ENCODE measurements around the gene AIG1.

Gene AIG1

DNA sequence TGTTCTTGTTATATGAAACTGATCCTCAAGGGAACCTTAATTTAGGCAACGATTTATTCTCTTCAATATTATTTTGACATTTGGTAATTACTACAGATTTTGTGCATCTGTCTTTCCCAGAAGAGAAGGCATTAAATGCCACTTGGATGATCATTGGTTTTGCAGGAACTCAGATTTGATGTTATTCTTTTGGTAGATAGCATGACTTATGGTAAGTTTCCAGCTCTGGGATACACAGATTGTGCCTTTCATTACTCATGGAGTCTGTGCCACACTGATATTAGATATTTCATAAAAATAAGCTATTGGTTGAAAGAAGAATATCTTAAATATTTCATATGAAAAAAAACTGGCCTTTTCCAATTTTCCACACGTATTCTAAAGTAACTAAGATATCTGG, 120.1 kb downstream of the AIG1 start:
- no peak for DNase-seq
- Mint-ChIP-seq H3K27me3 (ENCODE audit: low read depth, poor library complexity) (no peaks in the 10 kb centered on the region), H3K27ac (no peak overlapping the region), H3K36me3 (ENCODE audit: low read depth) (peaks cover 47% of the 10 kb centered on the region), H3K4me3 (no peak overlapping the region), H3K9me3 (peaks cover 13% of the 10 kb centered on the region), H3K4me1 (no peaks in the 10 kb centered on the region)
- TF ChIP-seq, protein P1, sequence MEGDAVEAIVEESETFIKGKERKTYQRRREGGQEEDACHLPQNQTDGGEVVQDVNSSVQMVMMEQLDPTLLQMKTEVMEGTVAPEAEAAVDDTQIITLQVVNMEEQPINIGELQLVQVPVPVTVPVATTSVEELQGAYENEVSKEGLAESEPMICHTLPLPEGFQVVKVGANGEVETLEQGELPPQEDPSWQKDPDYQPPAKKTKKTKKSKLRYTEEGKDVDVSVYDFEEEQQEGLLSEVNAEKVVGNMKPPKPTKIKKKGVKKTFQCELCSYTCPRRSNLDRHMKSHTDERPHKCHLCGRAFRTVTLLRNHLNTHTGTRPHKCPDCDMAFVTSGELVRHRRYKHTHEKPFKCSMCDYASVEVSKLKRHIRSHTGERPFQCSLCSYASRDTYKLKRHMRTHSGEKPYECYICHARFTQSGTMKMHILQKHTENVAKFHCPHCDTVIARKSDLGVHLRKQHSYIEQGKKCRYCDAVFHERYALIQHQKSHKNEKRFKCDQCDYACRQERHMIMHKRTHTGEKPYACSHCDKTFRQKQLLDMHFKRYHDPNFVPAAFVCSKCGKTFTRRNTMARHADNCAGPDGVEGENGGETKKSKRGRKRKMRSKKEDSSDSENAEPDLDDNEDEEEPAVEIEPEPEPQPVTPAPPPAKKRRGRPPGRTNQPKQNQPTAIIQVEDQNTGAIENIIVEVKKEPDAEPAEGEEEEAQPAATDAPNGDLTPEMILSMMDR (IDR thresholded peaks at IDR 0.05), result no peak

DNA sequence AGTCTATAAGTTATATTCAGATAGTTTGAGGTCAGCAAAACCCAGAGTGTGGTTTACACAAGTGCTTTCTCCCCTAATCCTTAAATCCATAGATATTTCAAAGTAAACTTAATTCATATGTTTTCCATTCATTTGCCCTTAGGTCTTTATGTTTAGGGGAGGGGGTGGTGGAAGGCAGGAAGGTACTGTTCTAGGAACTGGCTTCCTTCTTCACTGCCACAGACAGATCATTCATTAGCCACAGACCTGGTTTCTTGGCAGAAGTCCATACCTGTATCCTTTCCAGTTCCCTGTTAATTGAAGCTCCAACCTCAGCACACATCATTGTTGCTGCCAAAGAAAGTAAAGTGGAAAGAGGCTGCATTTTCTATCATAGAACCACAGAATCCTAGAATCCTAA, 123.0 kb downstream of the AIG1 start:
- Mint-ChIP-seq H3K9me3 (no peaks in the 10 kb centered on the region), H3K36me3 (ENCODE audit: low read depth) (peaks cover 35% of the 10 kb centered on the region), H3K4me1 (no peaks in the 10 kb centered on the region), H3K27ac (no peak overlapping the region), H3K27me3 (ENCODE audit: low read depth, poor library complexity) (no peaks in the 10 kb centered on the region), H3K4me3 (no peak overlapping the region)
- TF ChIP-seq, protein P1 (IDR thresholded peaks at IDR 0.05), result no peak
- no peak for DNase-seq

DNA sequence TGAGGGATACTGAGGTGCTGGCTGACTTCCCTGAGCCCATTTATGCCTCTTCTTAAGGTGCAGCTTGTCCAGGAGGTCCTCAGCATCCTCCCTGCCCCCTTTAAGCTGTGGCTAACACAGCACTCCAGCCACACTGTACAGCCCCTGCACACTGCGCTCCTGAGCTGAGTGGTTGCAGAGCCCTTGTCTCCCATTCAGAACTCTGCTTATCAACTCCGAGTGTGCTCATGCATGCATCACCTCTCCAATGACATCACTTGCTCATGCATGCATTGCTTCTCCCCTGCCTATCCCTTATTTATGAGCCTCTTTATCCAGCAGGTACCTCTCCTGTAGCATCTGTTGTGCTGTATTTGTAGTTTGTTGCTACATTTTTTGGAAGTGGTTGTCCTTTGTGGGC, 124.6 kb downstream of the AIG1 start:
- no peaks in the 10 kb centered on the region for H3K9me3 Mint-ChIP-seq
- H3K36me3 Mint-ChIP-seq (ENCODE audit: low read depth), result peaks cover 37% of the 10 kb centered on the region
- TF ChIP-seq, protein P1 (IDR thresholded peaks at IDR 0.05), result no peak
- no peak for DNase-seq
- H3K4me1 Mint-ChIP-seq, result no peaks in the 10 kb centered on the region
- H3K27ac Mint-ChIP-seq, result no peak overlapping the region
- H3K27me3 Mint-ChIP-seq (ENCODE audit: low read depth, poor library complexity), result no peaks in the 10 kb centered on the region
- H3K4me3 Mint-ChIP-seq, result no peak overlapping the region

DNA sequence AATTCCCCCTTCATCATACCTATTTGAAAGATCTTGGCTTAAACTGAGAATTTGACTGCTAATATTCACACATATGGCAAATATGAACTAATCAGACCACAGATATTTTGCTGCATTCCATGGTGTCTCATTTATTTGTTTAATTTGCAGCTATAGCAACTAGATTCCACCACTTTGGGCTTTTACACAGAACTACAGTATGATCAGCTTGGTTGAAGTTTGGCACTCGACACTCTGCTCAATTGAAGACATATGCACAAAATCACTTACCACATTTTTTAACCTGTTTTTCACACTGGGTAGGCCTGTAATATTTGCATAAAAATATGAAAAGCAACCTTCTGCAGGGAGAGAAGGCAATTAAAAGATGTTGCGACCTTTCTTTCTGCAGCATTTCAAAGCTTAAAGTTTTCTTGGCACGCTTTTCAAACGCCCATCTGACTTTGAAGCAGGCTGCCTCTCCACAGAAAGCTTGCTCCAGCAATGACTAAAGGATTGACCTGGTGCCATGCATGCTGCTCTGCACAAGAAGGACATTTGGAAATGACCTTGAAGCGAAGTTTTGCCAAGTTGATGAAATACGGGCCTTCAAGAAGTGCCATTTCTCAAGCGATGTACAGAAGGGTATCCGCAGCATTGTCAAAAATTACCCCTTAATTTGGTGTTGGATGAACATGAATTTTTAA, 126.7 kb downstream of the AIG1 start:
- H3K4me1 Mint-ChIP-seq, result no peaks in the 10 kb centered on the region
- no peaks in the 10 kb centered on the region for H3K9me3 Mint-ChIP-seq
- H3K4me3 Mint-ChIP-seq, result no peak overlapping the region
- TF ChIP-seq, protein P1 (IDR thresholded peaks at IDR 0.05), result no peak
- H3K27me3 Mint-ChIP-seq (ENCODE audit: low read depth, poor library complexity), result no peaks in the 10 kb centered on the region
- DNase-seq, result no peak
- peaks cover 39% of the 10 kb centered on the region for H3K36me3 Mint-ChIP-seq (ENCODE audit: low read depth)
- no peak overlapping the region for H3K27ac Mint-ChIP-seq

DNA sequence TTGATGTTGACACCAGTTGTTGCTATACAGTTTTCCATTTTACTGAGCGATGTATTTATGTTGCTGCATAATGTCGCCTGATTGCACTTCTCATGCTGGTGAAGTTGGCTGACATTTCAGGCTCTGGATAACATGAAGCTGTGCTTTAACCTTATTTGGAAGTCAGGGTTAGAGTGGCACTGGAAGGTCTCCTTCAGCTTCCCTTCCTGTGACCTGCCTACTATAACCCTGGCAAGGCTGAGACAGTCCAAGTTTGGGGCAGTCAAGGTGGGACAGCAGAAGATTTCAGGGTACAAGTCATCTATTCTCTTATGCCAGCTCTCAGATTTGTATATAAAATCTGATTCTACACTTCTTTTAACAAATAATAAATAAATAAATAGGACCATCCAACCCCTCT, 127.6 kb downstream of the AIG1 start:
- Mint-ChIP-seq H3K36me3 (ENCODE audit: low read depth) (peaks cover 33% of the 10 kb centered on the region), H3K27ac (no peak overlapping the region), H3K9me3 (no peaks in the 10 kb centered on the region), H3K4me1 (no peaks in the 10 kb centered on the region), H3K4me3 (no peak overlapping the region), H3K27me3 (ENCODE audit: low read depth, poor library complexity) (no peaks in the 10 kb centered on the region)
- DNase-seq, result no peak
- TF ChIP-seq, protein P1 (IDR thresholded peaks at IDR 0.05), result no peak

DNA sequence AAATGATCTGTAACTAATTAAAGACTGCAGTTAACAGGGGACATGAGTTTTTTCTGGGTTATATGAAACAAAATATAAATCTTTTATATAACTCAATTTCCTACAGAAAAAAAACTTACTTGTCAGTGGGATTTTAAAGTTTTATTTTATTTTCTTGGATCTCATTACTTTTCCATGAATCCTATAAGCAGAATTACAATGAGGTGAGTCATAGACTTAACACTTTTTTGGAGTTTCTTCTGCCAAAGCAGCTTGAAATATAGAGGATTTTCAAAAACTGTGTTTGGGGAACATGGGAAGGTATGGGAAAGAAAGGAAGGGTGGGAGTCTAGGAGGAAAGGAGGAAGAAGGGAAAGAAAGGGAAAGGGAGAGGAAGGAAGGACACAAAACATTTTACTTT, 130.7 kb downstream of the AIG1 start:
- Mint-ChIP-seq H3K9me3 (no peaks in the 10 kb centered on the region), H3K36me3 (ENCODE audit: low read depth) (peaks cover 27% of the 10 kb centered on the region), H3K27me3 (ENCODE audit: low read depth, poor library complexity) (no peaks in the 10 kb centered on the region), H3K4me3 (no peak overlapping the region), H3K4me1 (peaks cover 17% of the 10 kb centered on the region), H3K27ac (peak overlapping the region; percentile 31)
- DNase-seq, result no peak
- TF ChIP-seq, protein P1 (IDR thresholded peaks at IDR 0.05), result no peak

Data from nephron progenitor cell (in vitro differentiated cells).